ENCODE results near the gene HHEX.

HHEX gene

DNA sequence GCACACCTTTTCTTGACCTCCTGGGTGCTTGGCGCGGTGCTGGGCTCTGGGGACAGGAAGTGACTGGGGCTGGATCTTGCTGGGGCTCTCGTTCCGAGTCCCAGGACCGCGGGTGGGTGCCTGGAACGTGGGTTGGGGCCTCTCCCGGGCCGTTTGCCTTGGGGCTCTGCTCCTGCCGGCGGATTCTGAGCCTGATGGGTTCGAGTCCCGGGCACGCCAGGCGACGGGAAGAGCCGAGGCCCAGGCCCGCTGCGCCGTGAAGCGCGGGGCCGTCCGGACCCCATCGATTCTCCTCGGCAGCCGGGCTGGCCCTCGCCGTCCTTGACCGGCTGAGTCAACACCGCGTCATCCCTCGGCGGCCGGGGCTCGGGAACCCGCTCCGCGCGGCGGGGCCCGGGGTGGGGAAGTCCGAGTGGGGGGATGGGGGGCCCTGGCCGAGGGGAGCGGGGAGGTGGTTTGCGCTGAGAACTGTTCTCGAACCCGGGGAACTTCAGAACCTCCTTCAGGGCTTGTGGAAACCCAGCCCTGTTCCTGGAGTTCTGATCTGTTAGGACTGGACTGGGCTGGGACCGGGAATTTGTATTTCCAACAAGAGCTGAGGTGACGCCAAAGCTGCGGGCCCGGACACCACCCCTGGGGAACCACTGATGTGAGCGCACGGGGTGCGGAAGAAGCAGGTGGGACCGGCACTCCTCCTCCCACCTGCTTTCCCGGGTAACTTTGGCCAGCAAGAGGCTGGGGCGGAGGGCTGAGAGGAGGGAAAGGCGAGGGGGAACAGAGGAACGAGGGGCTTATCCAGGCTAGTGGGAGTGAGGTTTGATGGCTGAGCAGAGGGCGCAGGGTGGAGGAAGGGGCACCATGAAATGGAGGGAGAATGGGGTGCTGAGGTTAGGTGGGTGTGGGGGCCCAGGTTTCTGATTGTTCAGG lies 6.2 kb downstream of the HHEX start:
- DNase-seq = no peak

DNA sequence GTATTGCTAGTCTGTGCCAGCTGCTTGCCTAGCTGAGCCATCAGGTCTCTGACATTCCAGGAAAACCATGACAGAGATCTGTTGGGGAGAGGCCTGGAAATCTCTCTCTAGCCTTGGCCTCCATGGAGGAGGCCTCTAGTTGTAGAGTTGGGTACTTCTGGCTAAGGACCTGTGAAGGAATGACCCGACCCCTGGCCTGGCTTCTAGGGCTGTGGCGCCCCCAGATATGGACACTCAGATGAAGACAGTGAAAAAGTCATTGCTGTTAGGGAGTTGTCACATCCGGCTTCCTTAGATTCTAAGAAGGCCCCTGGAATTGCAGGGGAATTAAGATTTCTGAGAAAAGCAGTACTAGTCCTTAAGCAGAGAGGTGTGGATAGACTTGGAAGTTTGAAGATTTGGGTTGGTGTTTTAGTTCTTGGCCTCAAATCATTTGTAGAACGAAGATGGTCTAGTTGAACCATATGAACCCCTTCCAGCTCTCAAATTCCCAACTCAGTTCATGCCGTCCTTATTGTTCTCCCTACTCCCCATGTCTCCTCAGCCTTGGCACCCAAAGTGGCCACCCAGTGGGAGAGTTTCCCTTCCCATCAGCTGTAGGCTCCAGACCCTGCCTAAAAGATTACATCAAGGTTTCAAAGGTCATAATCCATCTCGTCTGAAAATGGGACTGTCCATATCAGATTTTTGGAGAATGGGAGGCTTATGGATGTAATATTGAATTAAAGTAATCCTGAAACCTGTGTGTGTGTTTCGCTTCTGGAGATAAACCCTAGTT lies 7.0 kb downstream of the HHEX start:
- no peak for DNase-seq

GRCh38 chr10:92697663-92698511 lies 8.1 kb downstream of the HHEX start:
- no peak for DNase-seq

DNA sequence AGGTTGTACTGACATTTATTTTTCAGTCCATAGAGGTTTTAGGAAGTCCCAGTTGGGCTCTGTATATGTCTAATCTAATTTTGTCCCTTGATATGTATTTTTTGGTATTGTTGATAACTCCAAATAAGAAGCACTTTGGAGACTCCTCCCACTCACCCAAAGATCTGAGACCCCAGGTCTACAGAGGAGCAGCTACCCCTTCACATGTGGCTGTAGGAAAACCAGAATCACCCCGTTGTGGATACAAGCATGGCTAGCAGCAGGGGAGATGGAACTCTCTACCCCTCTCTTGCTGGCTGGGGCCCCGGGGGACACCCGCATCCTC lies 9.4 kb downstream of the HHEX start:
- DNase-seq = no peak

DNA sequence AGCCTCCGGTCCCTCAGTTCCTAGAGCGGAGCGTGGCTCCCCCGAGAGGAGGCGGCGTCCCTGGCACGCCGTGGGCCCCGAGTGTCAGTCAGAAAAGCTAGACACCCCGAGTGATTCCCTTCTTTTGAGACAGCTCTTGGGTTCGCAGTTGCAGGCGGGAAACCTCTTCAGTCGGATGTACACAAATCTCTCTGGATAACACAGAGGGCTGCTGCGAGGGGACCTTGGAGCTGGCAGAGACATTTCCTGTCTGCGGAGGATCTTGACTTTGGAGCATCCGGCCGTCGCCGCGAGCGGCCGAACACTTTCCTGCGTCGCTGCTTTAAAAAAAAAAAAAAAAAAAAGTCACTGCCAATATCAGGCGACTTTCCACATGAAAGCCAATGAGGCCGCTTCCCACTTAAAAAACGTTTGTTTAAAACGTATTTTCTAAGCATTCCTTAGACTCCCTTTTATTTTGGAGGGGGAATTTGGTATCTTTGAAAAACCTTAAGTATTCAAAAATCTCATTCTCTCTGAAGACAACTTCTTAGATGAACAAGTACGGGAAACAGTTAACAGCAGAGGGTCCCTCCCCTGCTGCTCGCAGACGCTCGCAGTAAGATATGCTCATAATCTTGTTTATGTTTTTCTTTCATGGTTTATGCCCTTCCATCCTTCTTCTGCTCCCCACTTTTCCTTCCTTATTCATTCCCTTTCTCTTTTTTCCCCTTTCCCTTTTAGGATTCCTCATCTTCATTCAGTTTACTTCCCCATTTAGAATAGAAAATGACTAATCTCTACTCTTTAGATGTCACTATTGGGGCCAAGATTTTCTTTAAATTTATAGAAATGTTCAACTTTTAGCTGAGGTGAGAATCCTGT lies 10.0 kb downstream of the HHEX start:
- peak; percentile 30 for DNase-seq

DNA sequence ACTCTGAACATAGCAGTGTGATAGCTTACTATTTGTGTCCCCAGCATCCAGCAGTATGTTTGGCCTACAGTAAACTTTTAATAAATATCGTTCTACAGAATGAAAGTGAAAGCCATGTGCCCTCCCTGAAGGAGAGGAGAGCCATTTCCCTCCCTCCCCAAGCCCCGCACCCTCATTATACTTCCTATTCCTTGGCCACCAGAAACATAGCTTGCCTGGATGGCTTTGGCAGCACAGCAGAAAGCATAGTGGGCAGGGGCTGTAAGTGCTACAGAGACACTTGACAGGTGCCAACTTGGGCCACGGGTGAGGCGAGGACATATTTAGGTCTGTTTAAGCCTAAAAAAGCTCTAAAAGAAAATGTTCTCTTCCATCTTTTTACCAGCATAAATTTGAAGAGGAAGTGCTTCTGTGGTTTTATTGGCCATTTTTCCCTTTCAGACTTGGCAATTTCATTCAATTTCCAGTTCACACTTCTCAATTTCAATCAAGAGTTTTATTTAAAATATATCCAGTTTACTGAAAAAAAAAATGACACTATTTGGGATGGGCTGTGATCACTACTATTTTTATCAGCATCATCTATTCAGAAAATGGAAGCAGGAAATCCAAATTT lies 12.7 kb downstream of the HHEX start:
- no peak for DNase-seq

DNA sequence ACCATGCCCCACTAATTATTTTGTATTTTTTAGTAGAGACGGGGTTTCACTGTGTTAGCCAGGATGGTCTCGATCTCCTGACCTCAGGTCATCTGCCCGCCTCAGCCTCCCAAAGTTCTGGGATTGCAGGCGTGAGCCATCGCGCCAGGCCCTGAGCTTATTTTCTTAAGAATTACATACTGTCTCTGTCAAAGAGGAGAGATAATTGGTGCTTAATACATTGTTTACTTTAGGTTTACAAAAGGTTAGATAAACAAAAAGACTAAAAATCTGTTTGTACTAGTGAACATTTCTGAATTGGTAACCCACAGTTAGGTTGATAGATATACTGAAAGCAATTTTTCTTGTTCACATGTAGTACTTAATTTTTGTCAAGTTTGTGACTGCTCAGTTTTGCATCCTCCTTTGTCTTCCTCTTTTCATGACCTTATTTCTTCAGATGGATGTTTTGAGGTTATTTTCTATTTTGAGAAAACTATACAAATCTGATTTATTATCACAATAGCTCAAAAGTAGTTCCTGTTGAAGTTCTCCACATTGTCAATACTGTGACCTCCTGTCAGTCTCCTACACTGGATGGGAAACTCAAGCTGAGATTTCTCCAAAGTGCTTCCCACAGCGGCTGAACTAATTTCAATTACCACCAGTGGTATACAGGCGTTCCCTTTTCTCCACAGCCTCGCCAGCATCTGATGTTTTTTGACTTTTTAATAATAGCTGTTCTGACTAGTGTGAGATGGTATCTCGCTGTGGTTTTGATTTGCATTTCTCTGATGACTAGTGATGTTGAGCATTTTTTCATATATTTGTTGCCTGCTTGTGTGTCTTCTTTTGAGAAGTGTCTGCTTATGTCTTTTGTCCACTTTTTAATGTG lies 22.5 kb downstream of the HHEX start:
- DNase-seq = no peak

DNA sequence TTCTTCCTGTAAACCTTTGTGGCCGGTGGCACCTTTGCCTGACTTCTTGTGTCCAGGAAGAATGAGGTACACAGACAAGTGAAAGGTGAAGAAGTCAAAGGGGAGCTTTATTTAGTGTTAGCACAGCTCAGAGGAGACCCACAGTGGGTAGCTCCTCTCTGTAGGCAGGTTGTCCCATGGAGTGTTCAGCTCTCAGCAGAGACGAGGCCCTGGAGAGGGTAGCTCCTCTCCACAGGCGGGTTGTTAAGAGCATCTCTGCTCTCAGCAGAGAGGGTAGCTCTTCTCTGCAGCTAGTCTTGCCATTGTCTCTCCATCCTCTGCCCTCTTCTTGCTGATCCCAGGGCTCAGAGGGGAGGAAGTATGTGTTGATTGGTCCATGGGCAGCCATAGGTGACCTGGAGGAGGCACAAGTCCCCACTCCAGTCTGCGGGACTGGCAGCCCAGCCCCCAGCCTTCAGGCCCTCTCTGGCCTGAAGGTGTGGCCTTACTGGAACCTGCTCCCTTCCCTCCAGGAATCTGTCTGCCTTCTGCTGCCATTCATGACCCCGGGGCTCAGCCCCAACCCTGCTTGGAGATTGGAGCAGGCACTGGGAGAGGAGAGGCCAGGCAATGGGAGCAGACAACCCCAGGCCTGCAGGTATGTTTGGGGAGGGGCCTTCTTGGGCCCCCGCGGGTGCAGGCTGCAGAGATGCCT lies 24.5 kb downstream of the HHEX start:
- no peak for DNase-seq

- DNase-seq = no peak
Measured at GRCh38 chr10:92714872-92715271, 25.1 kb downstream of the HHEX start.

DNA sequence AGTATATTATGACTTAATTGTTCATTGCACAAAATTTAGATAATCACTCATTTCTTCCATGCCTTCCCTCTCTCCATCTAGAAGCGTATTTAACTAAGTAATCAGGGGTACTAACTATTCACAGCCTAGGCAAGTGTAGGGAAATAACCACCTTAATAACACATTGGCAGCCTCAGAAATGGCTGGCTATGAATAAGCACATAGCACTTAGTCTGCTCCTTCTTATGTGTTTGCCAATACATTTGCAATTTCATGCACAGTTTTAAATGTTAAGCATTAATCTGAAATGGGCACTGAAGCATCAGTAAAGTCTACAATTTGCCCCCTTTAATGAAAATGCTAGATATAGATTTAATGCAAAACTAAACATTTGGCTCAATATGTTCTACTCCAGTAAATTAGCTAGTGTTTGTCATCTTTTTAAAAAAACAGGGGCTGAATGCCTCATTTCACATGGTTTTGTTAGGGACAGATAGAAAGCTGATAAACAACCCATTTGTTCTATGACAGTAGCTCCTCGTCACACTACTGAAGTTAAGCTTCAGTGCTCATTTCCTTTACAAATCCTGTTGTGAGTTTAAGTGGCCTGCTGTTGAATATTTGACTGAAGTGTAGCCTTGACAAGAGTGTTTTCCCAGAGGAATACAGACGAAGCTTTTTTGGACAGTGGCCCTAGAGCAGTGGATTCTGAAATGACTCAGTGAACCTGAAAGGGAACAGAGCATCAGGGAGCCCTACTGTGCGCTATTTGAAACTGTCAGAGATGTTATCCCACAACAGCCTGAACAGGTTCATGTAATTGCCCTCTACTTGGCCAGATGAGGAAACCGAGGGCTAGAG lies 30.5 kb downstream of the HHEX start:
- no peak for DNase-seq

DNA sequence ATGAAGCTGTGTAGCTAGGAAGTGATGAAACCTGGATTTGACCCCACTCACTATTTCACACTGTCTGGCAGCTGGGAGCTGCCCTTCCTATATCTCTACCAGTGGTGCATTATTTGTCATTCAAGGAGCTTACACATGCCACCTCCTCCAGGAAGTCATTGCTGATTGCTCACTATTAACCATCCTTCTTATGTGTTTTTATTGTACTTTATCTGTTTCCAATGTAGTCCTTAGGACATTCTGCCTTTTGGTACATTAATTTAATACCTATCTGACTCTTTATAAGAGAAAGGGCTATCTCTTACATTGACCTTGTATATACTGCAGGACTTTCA lies 31.0 kb downstream of the HHEX start:
- DNase-seq = no peak

DNA sequence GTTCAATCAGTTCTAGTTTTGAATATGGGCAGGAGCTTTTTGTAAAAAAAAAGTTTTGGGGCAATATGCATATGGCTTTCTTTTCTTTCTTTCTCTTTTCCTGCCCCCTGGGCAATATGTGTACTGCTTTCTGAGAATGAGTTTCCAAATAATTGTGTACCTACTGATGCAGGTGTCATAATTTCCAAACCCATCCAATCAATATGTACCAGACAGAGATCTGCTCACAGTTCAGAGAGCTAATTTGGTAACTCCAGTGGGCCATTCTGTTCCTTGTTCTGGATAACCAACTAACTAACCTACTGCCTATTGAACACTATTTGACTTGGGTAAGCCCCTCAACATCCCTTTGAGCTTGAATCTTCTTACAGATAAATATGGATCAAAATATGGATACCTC lies 32.6 kb downstream of the HHEX start:
- no peak for DNase-seq

GRCh38 chr10:92727141-92727540 lies 37.4 kb downstream of the HHEX start:
- no peak for DNase-seq

DNA sequence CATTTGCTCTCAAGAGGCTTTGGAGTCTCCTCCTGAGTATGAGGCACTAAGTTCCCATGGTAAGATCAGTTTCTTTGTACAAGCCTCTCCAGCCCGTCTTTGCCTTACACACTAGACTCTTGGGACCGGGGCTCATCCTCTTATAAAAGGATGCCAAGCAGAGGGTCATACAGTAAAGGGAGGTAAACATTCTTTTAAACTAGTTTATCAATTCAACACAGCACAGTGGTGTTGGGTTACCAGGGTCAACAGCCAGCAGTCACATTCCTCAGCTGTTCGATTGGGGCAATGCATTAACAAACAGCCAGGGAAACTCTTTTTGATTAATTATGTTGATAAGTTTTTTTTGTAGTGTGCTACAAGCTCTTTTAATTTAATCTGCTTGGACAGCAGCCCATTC lies 37.8 kb downstream of the HHEX start:
- DNase-seq = no peak

DNA sequence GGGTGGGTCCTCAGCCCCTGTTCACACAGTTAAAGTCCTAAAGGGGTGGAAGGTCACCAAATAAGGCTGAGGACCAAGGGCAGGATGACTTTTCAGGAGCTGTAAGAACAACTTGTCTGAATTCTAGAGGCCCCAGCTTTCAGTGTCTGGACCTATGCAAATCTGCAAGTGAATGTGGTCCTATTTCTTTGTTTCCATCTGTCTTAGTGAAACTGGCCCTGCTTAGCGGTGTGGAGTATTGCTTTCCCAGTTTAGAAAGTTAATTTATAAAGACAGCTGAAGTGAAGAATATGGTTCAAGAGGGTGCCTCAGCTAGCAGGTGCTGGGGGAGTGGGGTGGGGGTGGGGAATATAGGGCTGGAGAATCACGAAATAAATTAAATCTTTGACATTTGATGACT lies 40.1 kb downstream of the HHEX start:
- no peak for DNase-seq

DNA sequence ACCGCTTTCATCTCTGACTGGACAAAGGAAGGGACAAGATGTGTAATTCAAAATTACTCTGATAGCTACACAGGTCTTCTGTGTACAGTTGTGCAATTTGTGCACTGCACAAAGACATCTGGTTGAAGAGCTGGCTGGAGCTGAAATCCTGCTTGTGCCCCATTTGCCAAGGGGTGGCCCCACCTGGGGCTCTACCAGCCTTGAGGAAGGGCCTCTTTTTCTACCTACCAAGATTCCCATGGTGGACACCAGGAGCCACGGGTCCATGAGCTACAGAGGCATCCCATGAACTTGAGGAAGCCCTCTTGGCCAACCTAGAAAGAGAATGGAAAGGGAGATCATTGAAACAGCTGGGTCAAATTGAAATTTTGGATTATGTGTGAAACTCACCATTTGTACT lies 43.2 kb downstream of the HHEX start:
- DNase-seq = no peak

DNA sequence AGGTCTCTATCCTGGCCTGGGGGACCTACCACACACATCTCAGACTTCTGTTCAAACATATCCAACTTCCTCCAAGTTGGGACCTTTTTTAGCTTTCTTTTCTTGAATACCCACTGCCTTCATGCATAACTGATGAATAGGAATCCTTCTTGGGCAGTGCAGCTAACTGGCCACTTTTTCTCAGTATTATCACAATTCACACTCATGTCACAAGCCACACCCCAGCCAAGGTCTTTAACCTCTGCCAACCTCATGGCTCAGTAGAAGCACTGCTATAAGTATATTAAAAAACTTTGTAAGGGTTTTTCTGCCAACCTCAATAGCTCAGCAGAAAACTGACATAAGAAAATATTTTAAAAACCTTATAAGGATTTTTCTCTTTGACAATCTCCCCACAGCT lies 44.5 kb downstream of the HHEX start:
- no peak for DNase-seq

DNA sequence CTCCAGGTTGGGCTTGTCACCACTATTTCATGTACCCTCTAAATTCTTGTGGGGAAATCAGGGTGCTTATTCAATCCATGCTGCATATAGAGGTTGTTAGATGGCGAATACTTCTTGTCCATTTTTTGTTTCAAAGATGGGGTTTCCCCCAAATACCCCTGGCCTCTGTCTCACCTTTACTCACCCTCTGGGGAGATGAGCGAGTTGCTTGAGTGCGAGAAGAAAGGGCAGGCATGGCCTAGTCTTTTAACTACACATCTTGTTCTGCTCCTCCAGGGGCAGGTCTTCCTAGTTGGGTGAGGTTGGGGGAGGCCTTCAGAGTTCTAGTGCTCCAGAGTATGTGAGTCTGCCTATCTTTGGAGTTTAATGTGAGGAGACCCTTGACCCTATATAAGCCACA lies 46.2 kb downstream of the HHEX start:
- no peak for DNase-seq

- no peak for DNase-seq
Measured at GRCh38 chr10:92737484-92737883, 47.7 kb downstream of the HHEX start.

GRCh38 chr10:92740762-92741161 lies 51.0 kb downstream of the HHEX start:
- DNase-seq = no peak

Data from NCI-H2227 treated with DMSO at 0.1 percent for 48 hours (cell line).